Lower lobe of right lung (tissue), 2 donors: ENCODE results near the gene TMED6. TPM values are rescaled to one million over a fixed set of nuclear protein-coding genes. Genes with fewer than 3 reads are reported as not detected.

ENCODE experiments used
- ATAC-seq, 2 donors: fragments of 200-7000 bp; cut with Tn5 transposase; one replicate each; pipeline ENCODE4 v1.9.1; 2020 to 2022; ENCODE audit warnings: mild to moderate bottlenecking in 2 of 2, moderate library complexity in 2 of 2
- DNase-seq: peaks from one replicate; pipeline ENCODE4 v3.0.0-alpha.2; 2020
- H3K27ac ChIP-seq: fragments of 200-600 bp; one replicate; pipeline ENCODE4 v1.8.0; 2022
- H3K27me3 ChIP-seq: fragments of 200-600 bp; one replicate; pipeline ENCODE4 v1.8.0; 2022; ENCODE audit warnings: low read depth
- H3K36me3 ChIP-seq: fragments of 200-600 bp; one replicate; pipeline ENCODE4 v1.8.0; 2022; ENCODE audit warnings: mild to moderate bottlenecking
- H3K4me1 ChIP-seq: fragments of 200-600 bp; one replicate; pipeline ENCODE4 v1.8.0; 2022
- H3K4me3 ChIP-seq: fragments of 200-600 bp; one replicate; pipeline ENCODE4 v1.8.0; 2022; ENCODE audit warnings: mild to moderate bottlenecking
- H3K9me3 ChIP-seq: fragments of 200-600 bp; one replicate; pipeline ENCODE4 v1.8.0; 2022
- intact Hi-C: fragments of 100-400 bp; cut with DNase I; formaldehyde crosslinking; loops from one replicate; pipeline ENCODE4 v1.11.0; 2022
- total RNA-seq: library from RNA; stranded (reverse); fragmentation: NEBNext Ultra II Directional; extraction: Animal tissue kit (Norgen Biotek cat#: 25700); gene quantifications from one replicate; pipeline ENCODE4 v1.2.1, GENCODE V29; 2021
- TF ChIP-seq, protein P1 (sequence below): fragments of 200-600 bp; IDR thresholded peaks from one replicate; pipeline ENCODE4 v1.8.0; 2022; ENCODE audit warnings: antibody characterized with exemption, mild to moderate bottlenecking
- donor health status: DM: no; HTN: yes; CAD: no; lungs with severe emphysema.

The TMED6 gene
- total RNA-seq, 1 donor from 2014 or later = 0.77 TPM

DNA sequence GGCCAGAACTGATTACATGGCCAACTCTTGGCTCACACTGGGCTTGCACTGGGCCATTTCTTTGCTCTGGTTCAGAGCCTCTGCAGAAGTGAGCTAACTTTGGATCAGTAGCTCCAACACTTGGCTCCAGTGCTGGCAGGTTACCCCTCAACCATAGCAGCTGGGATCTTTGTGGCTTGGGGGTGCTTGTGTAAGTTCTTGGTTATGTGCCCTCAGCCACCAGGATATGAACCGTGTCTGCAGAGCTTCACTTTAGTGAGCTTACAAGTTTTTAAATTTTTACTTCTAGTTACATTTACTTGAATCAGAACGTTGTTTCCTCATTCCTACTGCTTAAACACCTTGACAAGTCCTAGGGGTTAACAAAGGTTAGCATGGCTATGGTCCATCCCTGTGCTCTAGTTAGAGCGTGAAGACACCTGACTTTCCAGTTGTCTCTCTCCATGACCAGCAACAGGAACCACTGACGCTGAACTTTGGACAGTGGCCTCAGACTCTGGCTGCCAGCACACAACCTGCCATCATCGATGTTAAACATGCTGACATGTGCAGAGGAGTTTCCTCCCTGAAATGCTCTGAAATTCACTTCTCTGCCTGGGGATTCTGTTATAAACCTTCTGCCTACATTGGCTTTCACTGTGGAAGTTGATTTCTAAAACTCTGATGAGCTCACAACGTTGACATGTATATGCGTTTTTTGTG, 25.3 kb downstream of the TMED6 start:
- Histone ChIP-seq H3K36me3 (peaks cover 79% of the 10 kb centered on the region), H3K27me3 (no peaks in the 10 kb centered on the region), H3K4me1 (peaks cover 40% of the 10 kb centered on the region), H3K9me3 (no peaks in the 10 kb centered on the region), H3K4me3 (no peak overlapping the region), H3K27ac (no peak overlapping the region)
- TF ChIP-seq, protein P1, sequence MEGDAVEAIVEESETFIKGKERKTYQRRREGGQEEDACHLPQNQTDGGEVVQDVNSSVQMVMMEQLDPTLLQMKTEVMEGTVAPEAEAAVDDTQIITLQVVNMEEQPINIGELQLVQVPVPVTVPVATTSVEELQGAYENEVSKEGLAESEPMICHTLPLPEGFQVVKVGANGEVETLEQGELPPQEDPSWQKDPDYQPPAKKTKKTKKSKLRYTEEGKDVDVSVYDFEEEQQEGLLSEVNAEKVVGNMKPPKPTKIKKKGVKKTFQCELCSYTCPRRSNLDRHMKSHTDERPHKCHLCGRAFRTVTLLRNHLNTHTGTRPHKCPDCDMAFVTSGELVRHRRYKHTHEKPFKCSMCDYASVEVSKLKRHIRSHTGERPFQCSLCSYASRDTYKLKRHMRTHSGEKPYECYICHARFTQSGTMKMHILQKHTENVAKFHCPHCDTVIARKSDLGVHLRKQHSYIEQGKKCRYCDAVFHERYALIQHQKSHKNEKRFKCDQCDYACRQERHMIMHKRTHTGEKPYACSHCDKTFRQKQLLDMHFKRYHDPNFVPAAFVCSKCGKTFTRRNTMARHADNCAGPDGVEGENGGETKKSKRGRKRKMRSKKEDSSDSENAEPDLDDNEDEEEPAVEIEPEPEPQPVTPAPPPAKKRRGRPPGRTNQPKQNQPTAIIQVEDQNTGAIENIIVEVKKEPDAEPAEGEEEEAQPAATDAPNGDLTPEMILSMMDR = no peak
- no peak for DNase-seq
- ATAC-seq = no peak
- intact Hi-C loops = no loop called here

DNA sequence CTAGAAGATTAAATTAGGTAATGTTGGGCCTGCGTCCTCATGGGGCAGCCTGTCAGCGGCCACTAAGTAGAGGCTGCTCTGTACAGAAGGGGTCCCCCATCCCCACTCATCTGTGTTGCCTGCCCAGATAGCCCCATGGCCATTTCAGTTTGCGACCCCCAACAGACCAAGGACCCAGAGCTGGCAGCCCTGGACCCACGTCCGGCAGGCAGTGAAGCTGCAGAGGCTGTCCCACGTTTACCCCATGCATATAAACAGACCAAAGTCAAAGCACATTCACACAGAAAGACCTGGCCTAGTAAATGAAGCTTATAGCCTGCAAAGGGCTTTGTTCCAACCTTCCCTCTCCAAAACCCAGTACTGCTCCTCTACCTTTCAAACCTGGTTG, 25.8 kb downstream of the TMED6 start:
- intact Hi-C loops = no loop called here
- TF ChIP-seq, protein P1 = no peak
- Histone ChIP-seq H3K4me3 (no peak overlapping the region), H3K4me1 (peaks cover 36% of the 10 kb centered on the region), H3K9me3 (no peaks in the 10 kb centered on the region), H3K27ac (no peak overlapping the region), H3K36me3 (peaks cover 84% of the 10 kb centered on the region), H3K27me3 (no peaks in the 10 kb centered on the region)
- ATAC-seq = no peak
- no peak for DNase-seq

DNA sequence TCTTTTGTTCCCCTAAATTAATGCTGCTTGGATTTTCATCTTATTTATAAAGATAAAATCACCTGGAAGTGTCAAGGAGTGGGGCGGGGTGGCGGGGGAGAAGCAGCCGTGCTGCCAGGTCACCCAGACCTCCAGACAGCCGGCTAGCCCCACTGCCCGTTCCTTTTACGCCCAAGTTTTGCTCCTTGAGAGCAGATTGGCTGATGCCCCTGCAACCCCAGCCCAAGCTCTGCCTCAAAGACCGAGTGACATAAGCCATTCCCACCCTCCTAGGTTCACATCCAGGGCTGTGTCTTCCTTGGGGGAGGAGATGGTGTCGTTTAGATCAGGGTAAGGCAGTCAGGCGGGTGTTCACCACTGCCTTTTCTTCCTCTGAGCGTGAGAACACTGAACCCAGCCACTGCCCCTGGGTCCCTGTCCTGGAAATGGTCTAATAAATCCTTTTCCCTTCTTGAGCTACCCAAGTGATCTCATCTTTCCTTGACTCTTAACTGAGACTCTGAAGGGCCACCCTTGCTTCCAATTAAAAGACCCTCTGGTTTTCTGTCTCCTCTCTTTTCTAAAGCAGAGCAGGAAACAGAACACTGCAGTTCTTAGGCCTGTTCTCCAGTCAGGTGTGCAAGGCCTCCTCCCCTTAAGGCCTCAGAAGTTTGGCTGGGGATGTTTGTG, 26.9 kb downstream of the TMED6 start:
- H3K27ac ChIP-seq = no peak overlapping the region
- DNase-seq (no peak), ATAC-seq (no peak)
- H3K4me3 ChIP-seq = no peak overlapping the region
- no peaks in the 10 kb centered on the region for H3K9me3 ChIP-seq
- TF ChIP-seq, protein P1 = no peak
- intact Hi-C loops = no loop called here
- peaks cover 33% of the 10 kb centered on the region for H3K4me1 ChIP-seq
- no peaks in the 10 kb centered on the region for H3K27me3 ChIP-seq
- peaks cover 95% of the 10 kb centered on the region for H3K36me3 ChIP-seq

DNA sequence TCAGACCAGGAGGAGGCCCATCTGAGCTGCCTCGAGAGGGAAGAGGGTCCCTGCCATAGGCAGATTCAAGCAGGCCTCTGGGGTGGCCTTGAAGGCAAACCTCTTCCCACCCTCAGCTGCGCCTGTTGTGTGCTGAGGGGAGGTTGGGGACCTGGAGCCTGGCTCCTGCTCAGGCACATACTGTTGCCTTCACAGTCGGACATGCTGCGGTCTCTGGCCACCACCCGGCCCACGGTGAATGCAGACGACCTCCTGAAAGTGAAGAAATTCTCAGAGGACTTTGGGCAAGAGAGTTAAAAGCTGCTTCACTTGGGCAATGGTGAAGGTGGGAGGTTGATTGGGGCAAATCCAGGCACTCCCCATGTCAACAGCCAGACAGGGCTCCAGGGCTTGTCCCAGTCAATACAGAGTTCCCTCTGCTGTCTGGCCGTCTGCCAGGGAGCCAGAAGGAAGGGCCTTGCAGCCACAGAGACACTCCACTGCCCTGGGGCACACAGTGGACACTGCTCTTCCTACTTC, 27.5 kb downstream of the TMED6 start:
- Histone ChIP-seq H3K9me3 (no peaks in the 10 kb centered on the region), H3K27me3 (no peaks in the 10 kb centered on the region), H3K4me1 (peaks cover 27% of the 10 kb centered on the region), H3K4me3 (no peak overlapping the region), H3K36me3 (peaks cover 100% of the 10 kb centered on the region), H3K27ac (no peak overlapping the region)
- peak; percentile 84 for DNase-seq
- intact Hi-C loops = no loop called here
- ATAC-seq = peak; percentile 65 to 78
- TF ChIP-seq, protein P1 = no peak

DNA sequence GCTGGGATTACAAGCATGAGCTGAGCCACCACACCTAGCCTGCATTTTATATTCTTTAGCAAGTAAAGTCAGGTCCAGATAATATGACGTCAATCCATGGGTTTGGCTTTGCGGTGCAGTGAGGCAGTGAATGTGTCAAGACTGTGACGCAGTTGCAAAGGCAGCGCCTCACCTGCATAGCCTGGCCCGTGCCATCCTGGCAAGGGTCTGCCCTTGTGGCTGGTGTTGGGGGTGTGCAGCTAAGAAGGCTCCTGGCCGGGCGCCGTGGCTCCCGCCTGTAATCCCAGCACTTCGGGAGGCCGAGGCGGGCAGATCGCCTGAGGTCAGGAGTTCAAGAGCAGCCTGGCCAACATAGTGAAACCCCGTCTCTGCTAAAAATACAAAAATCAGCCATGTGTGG, 28.2 kb downstream of the TMED6 start:
- Histone ChIP-seq H3K27me3 (no peaks in the 10 kb centered on the region), H3K4me1 (peaks cover 20% of the 10 kb centered on the region), H3K9me3 (no peaks in the 10 kb centered on the region), H3K36me3 (peaks cover 100% of the 10 kb centered on the region), H3K27ac (no peak overlapping the region), H3K4me3 (no peak overlapping the region)
- intact Hi-C loops = no loop called here
- TF ChIP-seq, protein P1 = no peak
- ATAC-seq = no peak
- no peak for DNase-seq
